ENCODE data around the gene CACNA2D2.

Gene CACNA2D2

GRCh38 chr3:50318163-50318562, 185.3 kb downstream of the CACNA2D2 start:
- Histone ChIP-seq H3K79me2 (ENCODE audit: insufficient read depth, low read length) (peaks cover 29% of the 10 kb centered on the region), H4K20me1 (ENCODE audit: insufficient read depth, low read length, poor library complexity, severe bottlenecking) (peaks cover 15% of the 10 kb centered on the region), H3K36me3 (ENCODE audit: insufficient read depth, low read length) (no peaks in the 10 kb centered on the region), H3K4me2 (ENCODE audit: low read depth, low read length, poor library complexity, severe bottlenecking) (peak overlapping the region; percentile 95), H3K4me1 (ENCODE audit: insufficient read depth, low read length, poor library complexity, severe bottlenecking) (peaks cover 37% of the 10 kb centered on the region), H3K4me3 (ENCODE audit: low read length, poor library complexity, severe bottlenecking) (no peak overlapping the region), H3K9me2 (replicated peaks; ENCODE audit: low read depth, low read length) (no peaks in the 10 kb centered on the region), H2AFZ (ENCODE audit: low read length) (no peak overlapping the region), H3K9me3 (ENCODE audit: insufficient read depth, low read depth, low read length) (no peaks in the 10 kb centered on the region), H3K9ac (ENCODE audit: low read depth, low read length, poor library complexity, severe bottlenecking) (no peak overlapping the region), H3F3A (ENCODE audit: low read depth) (no peaks in the 10 kb centered on the region), H3K27me3 (ENCODE audit: insufficient read depth, low read length, poor library complexity, severe bottlenecking) (no peaks in the 10 kb centered on the region)
- TF ChIP-seq CTCF (conservative IDR thresholded peaks at IDR 0.05; ENCODE audit: low read length), result no peak
- TF ChIP-seq EZH2phosphoT487 (IDR thresholded peaks at IDR 0.05; ENCODE audit: borderline replicate concordance), result no peak

GRCh38 chr3:50317300-50317699, 186.1 kb downstream of the CACNA2D2 start:
- H3K36me3 ChIP-seq (ENCODE audit: insufficient read depth, low read length), result no peaks in the 10 kb centered on the region
- H3F3A ChIP-seq (ENCODE audit: low read depth), result no peaks in the 10 kb centered on the region
- no peaks in the 10 kb centered on the region for H3K9me2 ChIP-seq (replicated peaks; ENCODE audit: low read depth, low read length)
- no peak overlapping the region for H3K9ac ChIP-seq (ENCODE audit: low read depth, low read length, poor library complexity, severe bottlenecking)
- peak overlapping the region; percentile 30 for H3K4me2 ChIP-seq (ENCODE audit: low read depth, low read length, poor library complexity, severe bottlenecking)
- H3K79me2 ChIP-seq (ENCODE audit: insufficient read depth, low read length), result peaks cover 29% of the 10 kb centered on the region
- no peak overlapping the region for H2AFZ ChIP-seq (ENCODE audit: low read length)
- TF ChIP-seq EZH2phosphoT487 (IDR thresholded peaks at IDR 0.05; ENCODE audit: borderline replicate concordance), result no peak
- no peak for TF ChIP-seq CTCF (conservative IDR thresholded peaks at IDR 0.05; ENCODE audit: low read length)
- no peak overlapping the region for H3K4me3 ChIP-seq (ENCODE audit: low read length, poor library complexity, severe bottlenecking)
- peaks cover 15% of the 10 kb centered on the region for H4K20me1 ChIP-seq (ENCODE audit: insufficient read depth, low read length, poor library complexity, severe bottlenecking)
- H3K27me3 ChIP-seq (ENCODE audit: insufficient read depth, low read length, poor library complexity, severe bottlenecking), result no peaks in the 10 kb centered on the region
- no peaks in the 10 kb centered on the region for H3K9me3 ChIP-seq (ENCODE audit: insufficient read depth, low read depth, low read length)
- H3K4me1 ChIP-seq (ENCODE audit: insufficient read depth, low read length, poor library complexity, severe bottlenecking), result peaks cover 37% of the 10 kb centered on the region

GRCh38 chr3:50316657-50317242, 186.7 kb downstream of the CACNA2D2 start:
- TF ChIP-seq EZH2phosphoT487 (IDR thresholded peaks at IDR 0.05; ENCODE audit: borderline replicate concordance) (no peak), CTCF (conservative IDR thresholded peaks at IDR 0.05; ENCODE audit: low read length) (no peak)
- no peaks in the 10 kb centered on the region for H3K36me3 ChIP-seq (ENCODE audit: insufficient read depth, low read length)
- no peaks in the 10 kb centered on the region for H3K9me2 ChIP-seq (replicated peaks; ENCODE audit: low read depth, low read length)
- peak overlapping the region; percentile 30 for H3K4me2 ChIP-seq (ENCODE audit: low read depth, low read length, poor library complexity, severe bottlenecking)
- H3K9me3 ChIP-seq (ENCODE audit: insufficient read depth, low read depth, low read length), result no peaks in the 10 kb centered on the region
- peaks cover 29% of the 10 kb centered on the region for H3K79me2 ChIP-seq (ENCODE audit: insufficient read depth, low read length)
- peak overlapping the region; percentile 14 for H3K9ac ChIP-seq (ENCODE audit: low read depth, low read length, poor library complexity, severe bottlenecking)
- peaks cover 37% of the 10 kb centered on the region for H3K4me1 ChIP-seq (ENCODE audit: insufficient read depth, low read length, poor library complexity, severe bottlenecking)
- no peak overlapping the region for H2AFZ ChIP-seq (ENCODE audit: low read length)
- H3F3A ChIP-seq (ENCODE audit: low read depth), result no peaks in the 10 kb centered on the region
- no peak overlapping the region for H3K4me3 ChIP-seq (ENCODE audit: low read length, poor library complexity, severe bottlenecking)
- peaks cover 15% of the 10 kb centered on the region for H4K20me1 ChIP-seq (ENCODE audit: insufficient read depth, low read length, poor library complexity, severe bottlenecking)
- H3K27me3 ChIP-seq (ENCODE audit: insufficient read depth, low read length, poor library complexity, severe bottlenecking), result no peaks in the 10 kb centered on the region
